Transverse colon (tissue), 4 donors: Measurements from ENCODE around the gene INMT. TPM values are rescaled to one million over a fixed set of nuclear protein-coding genes. Genes with fewer than 3 reads are reported as not detected.

Experiments
- DNase-seq: peaks from one replicate; pipeline ENCODE4 v3.0.0-alpha.2; 2019
- H3K27ac ChIP-seq, 4 donors: fragments of 200-600 bp; sonication (generic); 2 replicates each; pipeline ENCODE4 v1.5.1; 2016 to 2018; ENCODE audit warnings: inconsistent platforms in 4 of 4
- H3K27me3 ChIP-seq: fragments of 200-600 bp; sonication (generic); 2 replicates; pipeline ENCODE4 v1.5.1; 2017; ENCODE audit warnings: inconsistent platforms
- H3K36me3 ChIP-seq, 4 donors: fragments of 200-600 bp; sonication (generic); 2 replicates each; pipeline ENCODE4 v1.5.1; 2017 to 2019; ENCODE audit warnings: inconsistent platforms in 4 of 4
- H3K4me1 ChIP-seq, 4 donors: fragments of 200-600 bp; sonication (generic); 2 replicates each; pipeline ENCODE4 v1.5.1; 2017 to 2020; ENCODE audit warnings: inconsistent platforms in 4 of 4
- H3K4me3 ChIP-seq, 4 donors: fragments of 200-600 bp; sonication (generic); 1 replicate in 1 of 4; 2 replicates in 3 of 4; pipeline versions ENCODE4 v1.5.1 to v1.6.1; 2017 to 2019; ENCODE audit warnings: inconsistent platforms in 4 of 4
- H3K9me3 ChIP-seq, 2 donors: fragments of 200-600 bp; sonication (generic); 2 replicates each; pipeline ENCODE4 v1.5.1; 2017 to 2019; ENCODE audit warnings: inconsistent platforms in 2 of 2
- CTCF ChIP-seq, 5 experiments: fragments of 200-600 bp in 3 of 5; fragments of 450-650 bp in 2 of 5; sonication (generic) in 3 of 5; IDR thresholded peaks; 1 replicate in 2 of 5; 2 replicates in 3 of 5; pipeline ENCODE4 v1.5.1; 2016 to 2017; ENCODE audit warnings: antibody characterized with exemption in 5 of 5, inconsistent platforms in 3 of 5, mild to moderate bottlenecking in 2 of 5, moderate library complexity in 1 of 5
- EP300 ChIP-seq: sonication (generic); formaldehyde crosslinking; IDR thresholded peaks from one replicate; pipeline ENCODE4 v1.6.1; 2017; ENCODE audit warnings: antibody characterized with exemption, low read depth
- POLR2A ChIP-seq: fragments of 450-650 bp; IDR thresholded peaks from one replicate; pipeline ENCODE4 v1.6.1; 2016; ENCODE audit warnings: antibody characterized with exemption, mild to moderate bottlenecking, moderate library complexity
- POLR2AphosphoS5 ChIP-seq, 3 donors: sonication (generic); formaldehyde crosslinking; IDR thresholded peaks; one replicate each; pipeline ENCODE4 v1.6.1; 2016; ENCODE audit warnings: antibody characterized with exemption in 3 of 3
- WGBS, 2 donors: methylation state at CpG; one replicate each; pipeline ENCODE4 v1.1.5; 2018; ENCODE audit warnings: low coverage in 1 of 2; 5-methylcytosine and 5-hydroxymethylcytosine counted together
- in situ Hi-C, 4 donors: fragments of 200-750 bp; cut with MboI; loops; one replicate each; pipeline versions ENCODE4 v1.15.0 to v1.15.1; 2017; ENCODE audit warnings: low sequenced_read_pairs in 3 of 4, low pct_ligation_motif_present in 1 of 4, low pct_unique_long_range_greater_than_20kb in 1 of 4
- intact Hi-C: fragments of 100-400 bp; cut with DNase I; formaldehyde crosslinking; loops from one replicate; pipeline ENCODE4 v1.15.1; 2023; ENCODE audit warnings: low total_unique reads
- total RNA-seq, 4 donors: library from RNA; depleted of rRNA; stranded (reverse); fragments of >200 nt; gene quantifications; one replicate each; pipeline ENCODE4 v1.1.0, GENCODE V29; 2016

INMT gene
- total RNA-seq, 4 donors from 2014 or later: 3.8 to 15.5 (median 8.7) TPM

DNA sequence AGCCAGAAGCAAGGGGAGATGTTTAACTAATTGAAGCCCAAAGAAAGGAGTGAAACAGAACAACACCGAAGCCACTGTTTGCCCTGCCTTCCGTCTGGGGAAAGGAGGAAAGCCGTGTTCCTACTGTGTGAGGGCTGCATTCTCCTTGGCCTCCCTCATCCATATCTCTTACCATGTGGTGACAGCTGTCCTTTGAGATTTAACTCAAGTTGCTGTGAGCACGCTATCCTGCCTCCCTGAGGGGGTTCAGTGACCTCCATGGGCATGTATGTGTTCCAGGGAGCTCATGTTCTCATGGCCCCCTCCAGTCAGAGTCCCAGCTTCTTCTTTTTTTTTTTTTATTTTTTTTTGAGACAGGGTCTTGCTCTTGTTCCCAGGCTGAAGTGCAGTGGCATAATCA is 43.5 kb upstream of the INMT start:
- Histone ChIP-seq H3K4me1 (no peaks in the 10 kb centered on the region), H3K4me3 (no peak overlapping the region), H3K27me3 (no peaks in the 10 kb centered on the region), H3K27ac (no peak overlapping the region), H3K9me3 (no peaks in the 10 kb centered on the region), H3K36me3 (no peaks in the 10 kb centered on the region)
- in situ Hi-C loops: no loop called here
- intact Hi-C loops: no loop called here
- no peak for TF ChIP-seq CTCF (IDR thresholded peaks at IDR 0.05)
- TF ChIP-seq EP300: no peak
- no peak for TF ChIP-seq POLR2AphosphoS5 (IDR thresholded peaks at IDR 0.05)
- no peak for TF ChIP-seq POLR2A
- no peak for DNase-seq
- 83 to 86% methylated on average over 1 to 4 of the region's 4 CpGs for WGBS, 2 donors

- Histone ChIP-seq H3K36me3 (no peaks in the 10 kb centered on the region), H3K4me1 (no peaks in the 10 kb centered on the region), H3K9me3 (no peaks in the 10 kb centered on the region), H3K27me3 (no peaks in the 10 kb centered on the region), H3K27ac (no peak overlapping the region), H3K4me3 (no peak overlapping the region)
- DNase-seq: no peak
- TF ChIP-seq POLR2AphosphoS5 (IDR thresholded peaks at IDR 0.05) (no peak), CTCF (IDR thresholded peaks at IDR 0.05) (no peak), POLR2A (no peak), EP300 (no peak)
- 73 to 75% methylated on average over 3 of the region's 3 CpGs for WGBS, 2 donors
- intact Hi-C loops: no loop called here
- in situ Hi-C loops: no loop called here
These were observed 43.0 kb upstream of the INMT start for GRCh38 chr7:30708983-30709382.

GRCh38 chr7:30709549-30709948 is 42.4 kb upstream of the INMT start:
- Histone ChIP-seq H3K9me3 (no peaks in the 10 kb centered on the region), H3K4me3 (no peak overlapping the region), H3K4me1 (no peaks in the 10 kb centered on the region), H3K27me3 (no peaks in the 10 kb centered on the region), H3K36me3 (no peaks in the 10 kb centered on the region), H3K27ac (no peak overlapping the region)
- WGBS, 2 donors: 66 to 75% methylated on average over 6 of the region's 6 CpGs
- intact Hi-C loops: no loop called here
- in situ Hi-C loops: no loop called here
- no peak for TF ChIP-seq EP300
- TF ChIP-seq POLR2AphosphoS5 (IDR thresholded peaks at IDR 0.05): no peak
- no peak for TF ChIP-seq POLR2A
- TF ChIP-seq CTCF (IDR thresholded peaks at IDR 0.05): no peak
- DNase-seq: no peak

- no peak overlapping the region for H3K27ac ChIP-seq
- no peak for DNase-seq
- H3K27me3 ChIP-seq: no peaks in the 10 kb centered on the region
These were observed 41.3 kb upstream of the INMT start for GRCh38 chr7:30710669-30711068.

More at GRCh38 chr7:30710669-30711068, 41.3 kb upstream of the INMT start:
- no peaks in the 10 kb centered on the region for H3K9me3 ChIP-seq
- H3K4me3 ChIP-seq: no peak overlapping the region
- H3K4me1 ChIP-seq: no peaks in the 10 kb centered on the region
- 57 to 74% methylated on average over 1 to 4 of the region's 4 CpGs for WGBS, 2 donors
- TF ChIP-seq EP300: no peak
- TF ChIP-seq CTCF (IDR thresholded peaks at IDR 0.05): no peak
- TF ChIP-seq POLR2AphosphoS5 (IDR thresholded peaks at IDR 0.05): no peak
- TF ChIP-seq POLR2A: no peak
- intact Hi-C loops (no loop called here), in situ Hi-C loops (no loop called here)
- no peaks in the 10 kb centered on the region for H3K36me3 ChIP-seq
